ENCODE data around the gene SPPL3. TPM values are rescaled to one million over a fixed set of nuclear protein-coding genes. Genes with fewer than 3 reads are reported as not detected.

SPPL3 gene
- total and polyA plus RNA-seq, 12 donors: 9.7 to 45.0 (median 35.7) TPM

- H3K36me3 ChIP-seq: peaks cover 0 to 4% (median 0%) of the 10 kb centered on the region in 9 donors
- H3K27me3 ChIP-seq: no peaks in the 10 kb centered on the region
- H3K9me3 ChIP-seq: peaks cover 0 to 11% (median 5%) of the 10 kb centered on the region in 11 donors
- WGBS, 2 donors: 96 to 98% methylated on average over 2 of the region's 2 CpGs
- H3K27ac ChIP-seq: no peak overlapping the region
- intact Hi-C loops (cut with DNase I): no loop called here
- no peak for DNase-seq
- TF ChIP-seq CTCF (IDR thresholded peaks at IDR 0.05): no peak
- peaks cover 0 to 40% (median 0%) of the 10 kb centered on the region in 9 donors for H3K4me1 ChIP-seq
- H3K4me3 ChIP-seq: no peak overlapping the region
- ATAC-seq: no peak
Observed at GRCh38 chr12:120801146-120801545, 103.0 kb downstream of the SPPL3 start.

GRCh38 chr12:120800665-120801064 lies 103.5 kb downstream of the SPPL3 start:
- ATAC-seq (no peak), DNase-seq (no peak)
- Histone ChIP-seq H3K4me3 (no peak overlapping the region), H3K36me3 (peaks cover 0 to 9% (median 0%) of the 10 kb centered on the region in 9 donors), H3K27me3 (no peaks in the 10 kb centered on the region), H3K4me1 (peaks cover 0 to 40% (median 0%) of the 10 kb centered on the region in 9 donors), H3K27ac (no peak overlapping the region), H3K9me3 (peaks cover 0 to 16% (median 10%) of the 10 kb centered on the region in 11 donors)
- intact Hi-C loops (cut with DNase I): no loop called here
- TF ChIP-seq CTCF (IDR thresholded peaks at IDR 0.05): no peak

- TF ChIP-seq CTCF (IDR thresholded peaks at IDR 0.05): no peak
- intact Hi-C loops (cut with DNase I): no loop called here
- H3K4me1 ChIP-seq: peaks cover 0 to 40% (median 0%) of the 10 kb centered on the region in 9 donors
- peaks cover 0 to 13% (median 0%) of the 10 kb centered on the region in 9 donors for H3K36me3 ChIP-seq
- DNase-seq: no peak
- no peak overlapping the region for H3K4me3 ChIP-seq
- H3K27ac ChIP-seq: no peak overlapping the region
- no peaks in the 10 kb centered on the region for H3K27me3 ChIP-seq
- H3K9me3 ChIP-seq: peaks cover 0 to 28% (median 15%) of the 10 kb centered on the region in 11 donors
- no peak for ATAC-seq
- 74 to 77% methylated on average over 3 of the region's 3 CpGs for WGBS, 2 donors
Observed at GRCh38 chr12:120799243-120800045, 104.7 kb downstream of the SPPL3 start.

GRCh38 chr12:120798696-120799095 lies 105.5 kb downstream of the SPPL3 start:
- H3K9me3 ChIP-seq: peaks cover 0 to 36% (median 18%) of the 10 kb centered on the region in 11 donors
- no peak for DNase-seq
- no peak overlapping the region for H3K27ac ChIP-seq
- TF ChIP-seq CTCF (IDR thresholded peaks at IDR 0.05): no peak
- no peak overlapping the region for H3K4me3 ChIP-seq
- H3K27me3 ChIP-seq: no peaks in the 10 kb centered on the region
- peaks cover 0 to 40% (median 0%) of the 10 kb centered on the region in 9 donors for H3K4me1 ChIP-seq
- peaks cover 0 to 13% (median 0%) of the 10 kb centered on the region in 9 donors for H3K36me3 ChIP-seq
- WGBS, 2 donors: 69 to 75% methylated on average over 4 of the region's 4 CpGs
- ATAC-seq: no peak
- intact Hi-C loops (cut with DNase I): no loop called here
